HEK293 (cell line): ENCODE data around the gene NAA80.
A peak's percentile ranks its signal among the peaks of the same experiment; 100 is the strongest.

Source experiments
- CTCF ChIA-PET: fragments of 350-600 bp; formaldehyde crosslinking; extraction: SDS; loops from one replicate; lab custom pipeline; 2021; ENCODE audit warnings: antibody characterized with exemption; lab: Yijun Ruan, JAX
- POLR2A ChIA-PET: fragments of 300-600 bp; formaldehyde crosslinking; extraction: SDS; loops from one replicate; lab custom pipeline; 2020; ENCODE audit warnings: antibody characterized with exemption, inconsistent platforms; lab: Yijun Ruan, JAX
- H3K27ac ChIP-seq: fragments of 200-500 bp; sonication (Bioruptor generic); 2 replicates; pipeline ENCODE4 v1.5.1; 2014; ENCODE audit warnings: low read depth, low read length, control low read depth, inconsistent platforms; ENCODE audit errors: extremely low read depth
- H3K36me3 ChIP-seq, 2 experiments: fragments of 200-500 bp in 1 of 2; sonication (Bioruptor generic) in 1 of 2; 1 replicate in 1 of 2; 2 replicates in 1 of 2; pipeline ENCODE4 v1.5.1; 2014 to 2017; ENCODE audit warnings: inconsistent platforms in 2 of 2, low read length in 2 of 2; ENCODE audit not compliant: control insufficient read depth in 2 of 2, insufficient read depth in 1 of 2
- H3K4me1 ChIP-seq: fragments of 200-500 bp; sonication (Bioruptor generic); 2 replicates; pipeline ENCODE4 v1.5.1; 2014; ENCODE audit warnings: mild to moderate bottlenecking, low read length, inconsistent platforms; ENCODE audit not compliant: control insufficient read depth, insufficient read depth
- H3K4me3 ChIP-seq: 2 replicates; pipeline ENCODE4 v1.5.1; 2011; ENCODE audit warnings: low read depth, mild to moderate bottlenecking, control low read depth, low read length, moderate library complexity
- H3K9me3 ChIP-seq: fragments of 200-500 bp; sonication (Bioruptor generic); 2 replicates; pipeline ENCODE4 v1.5.1; 2014; ENCODE audit warnings: low read depth, low read length, inconsistent platforms; ENCODE audit not compliant: control insufficient read depth, insufficient read depth
- BCL11A ChIP-seq: fragments of 450-650 bp; formaldehyde crosslinking; IDR thresholded peaks from 2 replicates; pipeline ENCODE4 v1.5.1; 2016; ENCODE audit warnings: low read depth, missing biosample characterization, missing genetic modification characterization
- GLIS1 ChIP-seq: fragments of 450-650 bp; formaldehyde crosslinking; IDR thresholded peaks from 2 replicates; pipeline ENCODE4 v1.5.1; 2016; ENCODE audit warnings: missing biosample characterization, missing genetic modification characterization
- IKZF3 ChIP-seq: fragments of 450-650 bp; IDR thresholded peaks from 2 replicates; pipeline ENCODE4 v1.5.0; 2018; ENCODE audit warnings: missing biosample characterization, mild to moderate bottlenecking, missing genetic modification characterization, moderate library complexity
- SP2 ChIP-seq: fragments of 450-650 bp; formaldehyde crosslinking; IDR thresholded peaks from 2 replicates; pipeline ENCODE4 v1.5.1; 2016; ENCODE audit warnings: missing biosample characterization, missing genetic modification characterization
- SP7 ChIP-seq: fragments of 450-650 bp; formaldehyde crosslinking; IDR thresholded peaks from 2 replicates; pipeline ENCODE4 v1.5.1; 2016; ENCODE audit warnings: missing biosample characterization, missing genetic modification characterization
- ZBTB20 ChIP-seq: fragments of 450-650 bp; formaldehyde crosslinking; IDR thresholded peaks from 2 replicates; pipeline ENCODE4 v1.5.1; 2016; ENCODE audit warnings: missing biosample characterization, missing genetic modification characterization
- ZIC2 ChIP-seq: fragments of 450-650 bp; formaldehyde crosslinking; IDR thresholded peaks from 2 replicates; pipeline ENCODE4 v1.5.1; 2016; ENCODE audit warnings: missing biosample characterization, missing genetic modification characterization
- ZNF155 ChIP-seq: fragments of 450-650 bp; formaldehyde crosslinking; IDR thresholded peaks from 2 replicates; pipeline ENCODE4 v1.5.1; 2016; ENCODE audit warnings: missing biosample characterization, missing genetic modification characterization
- ZNF24 ChIP-seq: fragments of 450-650 bp; formaldehyde crosslinking; IDR thresholded peaks from 2 replicates; pipeline ENCODE4 v1.5.1; 2016; ENCODE audit warnings: missing biosample characterization, missing genetic modification characterization
- ZNF266 ChIP-seq: fragments of 450-650 bp; formaldehyde crosslinking; IDR thresholded peaks from 2 replicates; pipeline ENCODE4 v1.5.1; 2016; ENCODE audit warnings: missing biosample characterization, missing genetic modification characterization, low read depth
- ZNF362 ChIP-seq: fragments of 450-650 bp; formaldehyde crosslinking; IDR thresholded peaks from 2 replicates; pipeline ENCODE4 v1.5.1; 2016; ENCODE audit warnings: missing biosample characterization, missing genetic modification characterization
- ZNF623 ChIP-seq: fragments of 450-650 bp; formaldehyde crosslinking; IDR thresholded peaks from 2 replicates; pipeline ENCODE4 v1.5.1; 2016; ENCODE audit warnings: missing biosample characterization, missing genetic modification characterization
- ZNF664 ChIP-seq: fragments of 450-650 bp; formaldehyde crosslinking; IDR thresholded peaks from 2 replicates; pipeline ENCODE4 v1.5.1; 2016; ENCODE audit warnings: missing biosample characterization, missing genetic modification characterization
- ZNF768 ChIP-seq: fragments of 450-650 bp; formaldehyde crosslinking; IDR thresholded peaks from 2 replicates; pipeline ENCODE4 v1.5.1; 2018; ENCODE audit warnings: missing biosample characterization, mild to moderate bottlenecking, missing genetic modification characterization
- ZNF830 ChIP-seq: fragments of 450-650 bp; IDR thresholded peaks from 2 replicates; pipeline ENCODE4 v1.5.0; 2018; ENCODE audit warnings: missing biosample characterization, missing genetic modification characterization, low read depth, mild to moderate bottlenecking, moderate library complexity
- TF ChIP-seq, protein P1 (sequence below): fragments of 450-650 bp; formaldehyde crosslinking; IDR thresholded peaks from 2 replicates; pipeline ENCODE4 v1.5.1; 2016; ENCODE audit warnings: missing biosample characterization, missing genetic modification characterization
- TF ChIP-seq, protein P2 (sequence below): fragments of 450-650 bp; formaldehyde crosslinking; IDR thresholded peaks from 2 replicates; pipeline ENCODE4 v1.5.1; 2017; ENCODE audit warnings: missing biosample characterization, missing genetic modification characterization

The NAA80 gene

GRCh38 chr3:50264383-50264963 lies 34.7 kb downstream of the NAA80 start (continued):
- TF ChIP-seq, protein P1, sequence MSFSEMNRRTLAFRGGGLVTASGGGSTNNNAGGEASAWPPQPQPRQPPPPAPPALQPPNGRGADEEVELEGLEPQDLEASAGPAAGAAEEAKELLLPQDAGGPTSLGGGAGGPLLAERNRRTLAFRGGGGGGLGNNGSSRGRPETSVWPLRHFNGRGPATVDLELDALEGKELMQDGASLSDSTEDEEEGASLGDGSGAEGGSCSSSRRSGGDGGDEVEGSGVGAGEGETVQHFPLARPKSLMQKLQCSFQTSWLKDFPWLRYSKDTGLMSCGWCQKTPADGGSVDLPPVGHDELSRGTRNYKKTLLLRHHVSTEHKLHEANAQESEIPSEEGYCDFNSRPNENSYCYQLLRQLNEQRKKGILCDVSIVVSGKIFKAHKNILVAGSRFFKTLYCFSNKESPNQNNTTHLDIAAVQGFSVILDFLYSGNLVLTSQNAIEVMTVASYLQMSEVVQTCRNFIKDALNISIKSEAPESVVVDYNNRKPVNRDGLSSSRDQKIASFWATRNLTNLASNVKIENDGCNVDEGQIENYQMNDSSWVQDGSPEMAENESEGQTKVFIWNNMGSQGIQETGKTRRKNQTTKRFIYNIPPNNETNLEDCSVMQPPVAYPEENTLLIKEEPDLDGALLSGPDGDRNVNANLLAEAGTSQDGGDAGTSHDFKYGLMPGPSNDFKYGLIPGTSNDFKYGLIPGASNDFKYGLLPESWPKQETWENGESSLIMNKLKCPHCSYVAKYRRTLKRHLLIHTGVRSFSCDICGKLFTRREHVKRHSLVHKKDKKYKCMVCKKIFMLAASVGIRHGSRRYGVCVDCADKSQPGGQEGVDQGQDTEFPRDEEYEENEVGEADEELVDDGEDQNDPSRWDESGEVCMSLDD: no peak
- TF ChIP-seq IKZF3 (tag by site-specific recombination) (peak; percentile 86), SP7 (peak; percentile 60), ZNF768 (tag by site-specific recombination) (no peak), BCL11A (tag by site-specific recombination) (no peak), ZNF830 (tag by site-specific recombination) (no peak), SP2 (peak; percentile 70), ZNF266 (tag by site-specific recombination) (no peak), ZNF24 (no peak), ZNF664 (tag by site-specific recombination) (no peak), ZNF155 (no peak)

- TF ChIP-seq ZNF623: no peak
- TF ChIP-seq ZNF362 (tag by site-specific recombination): peak; percentile 33; the same call in 1 of the 2 replicates
- peak; percentile 48; the same call in 1 of the 2 replicates for TF ChIP-seq GLIS1 (tag by site-specific recombination)
- H3K4me1 ChIP-seq: peaks cover 3% of the 10 kb centered on the region; the same call in 1 of the 2 replicates
- H3K27ac ChIP-seq: no peak overlapping the region
- H3K36me3 ChIP-seq: no peaks in the 10 kb centered on the region
- no peaks in the 10 kb centered on the region for H3K9me3 ChIP-seq
- ChIA-PET POLR2A (interaction anchor here (0.7 to 1.9 kb wide), 9 partner anchors 8 to 87 kb away, joined by 3 to 9 read pairs (median 4); partner anchors contain the start of genes CYB561D2, HYAL3, LSMEM2 and NAA80), CTCF (interaction anchor here (0.7 to 2.4 kb wide), 9 partner anchors 8 to 69 kb away, joined by 3 to 16 read pairs (median 4); partner anchors contain the start of gene IFRD2)
- H3K4me3 ChIP-seq: no peak overlapping the region
Observed at GRCh38 chr3:50263478-50264382, 35.5 kb downstream of the NAA80 start.

DNA sequence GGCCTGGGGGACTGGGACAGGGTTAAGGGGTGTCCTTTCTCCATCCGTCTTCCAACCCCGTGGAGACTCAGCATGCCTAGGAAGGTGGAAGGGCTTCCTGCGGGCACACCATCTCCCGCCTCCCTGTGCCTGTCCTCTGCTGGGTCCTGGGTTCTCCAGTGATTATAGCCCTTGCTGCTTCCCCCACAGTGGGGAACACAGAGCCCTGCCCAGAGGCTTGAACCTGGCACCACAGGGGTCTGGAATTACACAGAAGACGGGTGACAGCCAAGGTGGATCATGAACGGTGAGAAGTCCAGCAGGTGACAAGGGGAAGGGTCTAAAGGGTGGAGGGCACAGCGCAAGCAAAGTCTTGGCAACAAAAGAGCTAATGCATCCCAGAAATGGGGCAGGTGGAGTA lies 36.4 kb downstream of the NAA80 start:
- Histone ChIP-seq H3K36me3 (peaks cover 0 to 7% of the 10 kb centered on the region in 2 experiments; a peak in 1 of 3 replicates), H3K4me1 (peaks cover 3% of the 10 kb centered on the region; the same call in 1 of the 2 replicates), H3K4me3 (no peak overlapping the region), H3K27ac (no peak overlapping the region), H3K9me3 (no peaks in the 10 kb centered on the region)
- POLR2A ChIA-PET: interaction anchor here (0.7 kb wide), 1 partner anchor 12 kb away, joined by 3 read pairs; no protein-coding TSS in a partner anchor
- TF ChIP-seq, protein P2, sequence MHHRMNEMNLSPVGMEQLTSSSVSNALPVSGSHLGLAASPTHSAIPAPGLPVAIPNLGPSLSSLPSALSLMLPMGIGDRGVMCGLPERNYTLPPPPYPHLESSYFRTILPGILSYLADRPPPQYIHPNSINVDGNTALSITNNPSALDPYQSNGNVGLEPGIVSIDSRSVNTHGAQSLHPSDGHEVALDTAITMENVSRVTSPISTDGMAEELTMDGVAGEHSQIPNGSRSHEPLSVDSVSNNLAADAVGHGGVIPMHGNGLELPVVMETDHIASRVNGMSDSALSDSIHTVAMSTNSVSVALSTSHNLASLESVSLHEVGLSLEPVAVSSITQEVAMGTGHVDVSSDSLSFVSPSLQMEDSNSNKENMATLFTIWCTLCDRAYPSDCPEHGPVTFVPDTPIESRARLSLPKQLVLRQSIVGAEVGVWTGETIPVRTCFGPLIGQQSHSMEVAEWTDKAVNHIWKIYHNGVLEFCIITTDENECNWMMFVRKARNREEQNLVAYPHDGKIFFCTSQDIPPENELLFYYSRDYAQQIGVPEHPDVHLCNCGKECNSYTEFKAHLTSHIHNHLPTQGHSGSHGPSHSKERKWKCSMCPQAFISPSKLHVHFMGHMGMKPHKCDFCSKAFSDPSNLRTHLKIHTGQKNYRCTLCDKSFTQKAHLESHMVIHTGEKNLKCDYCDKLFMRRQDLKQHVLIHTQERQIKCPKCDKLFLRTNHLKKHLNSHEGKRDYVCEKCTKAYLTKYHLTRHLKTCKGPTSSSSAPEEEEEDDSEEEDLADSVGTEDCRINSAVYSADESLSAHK (tag by site-specific recombination): no peak
- TF ChIP-seq ZIC2 (tag by site-specific recombination) (peak; percentile 59), ZBTB20 (tag by site-specific recombination) (peak; percentile 50; the same call in 1 of the 2 replicates)
- CTCF ChIA-PET: interaction anchor here (0.7 to 1.9 kb wide), 3 partner anchors 9 to 36 kb away, joined by 3 to 11 read pairs (median 4); no protein-coding TSS in a partner anchor
